ENCODE results near the gene MED27. TPM values are rescaled to one million over a fixed set of nuclear protein-coding genes. Genes with fewer than 3 reads are reported as not detected.
A peak's percentile ranks its signal among the peaks of the same experiment; 100 is the strongest.

MED27 gene
- total and polyA plus RNA-seq, 7 donors = 10.7 to 24.4 (median 14.2) TPM

GRCh38 chr9:131868766-131869165 is 210.9 kb downstream of the MED27 start:
- H3K4me1 ChIP-seq = no peaks in the 10 kb centered on the region
- no peak overlapping the region for H3K4me3 ChIP-seq
- 82 to 90% (median 86%) methylated on average over 10 of the region's 10 CpGs for WGBS, 3 donors
- TF ChIP-seq CTCF (IDR thresholded peaks at IDR 0.05) = no peak
- DNase-seq (peak in 1 of 2 donors; percentile 26), ATAC-seq (no peak)
- intact Hi-C loops (cut with DNase I) = no loop called here
- H3K27me3 ChIP-seq (ENCODE audit: insufficient read depth in 3 of 3, low read length in 2 of 3) = no peaks in the 10 kb centered on the region
- H3K27ac ChIP-seq = no peak overlapping the region
- no peaks in the 10 kb centered on the region for H3K9me3 ChIP-seq
- no peaks in the 10 kb centered on the region for H3K36me3 ChIP-seq (ENCODE audit: insufficient read depth in 1 of 2, low read depth in 1 of 2)

- DNase-seq (no peak), ATAC-seq (no peak)
- no peak overlapping the region for H3K27ac ChIP-seq
- no peak for TF ChIP-seq CTCF (IDR thresholded peaks at IDR 0.05)
- H3K4me1 ChIP-seq = no peaks in the 10 kb centered on the region
- no peaks in the 10 kb centered on the region for H3K9me3 ChIP-seq
- H3K4me3 ChIP-seq = no peak overlapping the region
- WGBS, 3 donors = 96 to 97% (median 96%) methylated on average over 6 of the region's 6 CpGs
- H3K27me3 ChIP-seq (ENCODE audit: insufficient read depth in 3 of 3, low read length in 2 of 3) = no peaks in the 10 kb centered on the region
- peaks cover 0 to 9% of the 10 kb centered on the region in 2 donors for H3K36me3 ChIP-seq (ENCODE audit: insufficient read depth in 1 of 2, low read depth in 1 of 2)
- intact Hi-C loops (cut with DNase I) = no loop called here
Observed at GRCh38 chr9:131867611-131868192, 212.0 kb downstream of the MED27 start.

GRCh38 chr9:131865446-131866195 is 214.0 kb downstream of the MED27 start:
- 85 to 88% (median 85%) methylated on average over 10 of the region's 10 CpGs for WGBS, 3 donors
- H3K4me1 ChIP-seq = no peaks in the 10 kb centered on the region
- ATAC-seq (no peak), DNase-seq (peak in 1 of 2 donors; percentile 22)
- TF ChIP-seq CTCF (IDR thresholded peaks at IDR 0.05) = no peak
- no peaks in the 10 kb centered on the region for H3K27me3 ChIP-seq (ENCODE audit: insufficient read depth in 3 of 3, low read length in 2 of 3)
- peaks cover 0 to 29% of the 10 kb centered on the region in 2 donors for H3K36me3 ChIP-seq (ENCODE audit: insufficient read depth in 1 of 2, low read depth in 1 of 2)
- no peak overlapping the region for H3K27ac ChIP-seq
- H3K9me3 ChIP-seq = no peaks in the 10 kb centered on the region
- no peak overlapping the region for H3K4me3 ChIP-seq
- intact Hi-C loops (cut with DNase I) = no loop called here

GRCh38 chr9:131864531-131864930 is 215.1 kb downstream of the MED27 start:
- intact Hi-C loops (cut with DNase I) = no loop called here
- no peak for ATAC-seq

More at GRCh38 chr9:131864531-131864930, 215.1 kb downstream of the MED27 start:
- H3K4me1 ChIP-seq = no peaks in the 10 kb centered on the region
- H3K9me3 ChIP-seq = no peaks in the 10 kb centered on the region
- 91 to 98% (median 96%) methylated on average over 14 of the region's 14 CpGs for WGBS, 3 donors
- H3K27ac ChIP-seq = no peak overlapping the region
- peaks cover 0 to 40% of the 10 kb centered on the region in 2 donors for H3K36me3 ChIP-seq (ENCODE audit: insufficient read depth in 1 of 2, low read depth in 1 of 2)
- peak in 1 of 2 donors; percentile 31 for DNase-seq
- no peaks in the 10 kb centered on the region for H3K27me3 ChIP-seq (ENCODE audit: insufficient read depth in 3 of 3, low read length in 2 of 3)
- H3K4me3 ChIP-seq = no peak overlapping the region
- TF ChIP-seq CTCF (IDR thresholded peaks at IDR 0.05) = no peak

Measured in psoas muscle (tissue), 8 donors.